ENCODE data around the gene ARHGEF40.
"Not testable (repeated sequence)": the region's sequence is repeated elsewhere in the genome, so short reads cannot be mapped to it uniquely, and the experiment has no call there.

DNA sequence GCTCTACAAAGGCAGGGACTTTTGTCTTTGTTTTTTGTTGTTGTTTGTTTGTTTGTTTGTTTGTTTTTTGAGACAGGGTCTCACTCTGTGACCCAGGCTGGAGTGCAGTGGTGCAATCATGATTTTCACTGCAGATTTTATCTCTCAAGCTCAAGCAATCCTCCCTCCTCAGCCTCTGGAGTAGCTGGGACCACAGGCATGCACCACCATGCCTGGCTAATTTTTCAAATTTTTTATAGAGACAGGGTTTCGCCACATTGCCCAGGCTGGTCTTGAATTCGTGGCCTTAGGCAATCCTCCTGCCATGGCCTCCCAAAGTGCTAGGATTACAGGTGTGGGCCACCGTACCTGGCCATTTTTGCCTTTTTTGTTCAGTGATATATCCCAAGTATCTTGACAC, 29.2 kb upstream of the ARHGEF40 start:
- not testable (repeated sequence) for TF ChIP-seq SMC3 (IDR thresholded peaks at IDR 0.05); POLR2A (IDR thresholded peaks at IDR 0.05; ENCODE audit: low read length); FOSL2 (IDR thresholded peaks at IDR 0.05); FOSL2 (CRISPR knock-in tag; IDR thresholded peaks at IDR 0.05); EP300 (IDR thresholded peaks at IDR 0.05); CEBPB (IDR thresholded peaks at IDR 0.05); RAD21 (conservative IDR thresholded peaks at IDR 0.05 in 1 of 2, IDR thresholded peaks at IDR 0.05 in 1 of 2); MYC (IDR thresholded peaks at IDR 0.05; ENCODE audit: borderline replicate concordance, low read length); MAFK (IDR thresholded peaks at IDR 0.05; ENCODE audit: partially characterized antibody)
- TF ChIP-seq, protein P1, sequence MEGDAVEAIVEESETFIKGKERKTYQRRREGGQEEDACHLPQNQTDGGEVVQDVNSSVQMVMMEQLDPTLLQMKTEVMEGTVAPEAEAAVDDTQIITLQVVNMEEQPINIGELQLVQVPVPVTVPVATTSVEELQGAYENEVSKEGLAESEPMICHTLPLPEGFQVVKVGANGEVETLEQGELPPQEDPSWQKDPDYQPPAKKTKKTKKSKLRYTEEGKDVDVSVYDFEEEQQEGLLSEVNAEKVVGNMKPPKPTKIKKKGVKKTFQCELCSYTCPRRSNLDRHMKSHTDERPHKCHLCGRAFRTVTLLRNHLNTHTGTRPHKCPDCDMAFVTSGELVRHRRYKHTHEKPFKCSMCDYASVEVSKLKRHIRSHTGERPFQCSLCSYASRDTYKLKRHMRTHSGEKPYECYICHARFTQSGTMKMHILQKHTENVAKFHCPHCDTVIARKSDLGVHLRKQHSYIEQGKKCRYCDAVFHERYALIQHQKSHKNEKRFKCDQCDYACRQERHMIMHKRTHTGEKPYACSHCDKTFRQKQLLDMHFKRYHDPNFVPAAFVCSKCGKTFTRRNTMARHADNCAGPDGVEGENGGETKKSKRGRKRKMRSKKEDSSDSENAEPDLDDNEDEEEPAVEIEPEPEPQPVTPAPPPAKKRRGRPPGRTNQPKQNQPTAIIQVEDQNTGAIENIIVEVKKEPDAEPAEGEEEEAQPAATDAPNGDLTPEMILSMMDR (IDR thresholded peaks at IDR 0.05), result not testable (repeated sequence)
- TF ChIP-seq, protein P2, sequence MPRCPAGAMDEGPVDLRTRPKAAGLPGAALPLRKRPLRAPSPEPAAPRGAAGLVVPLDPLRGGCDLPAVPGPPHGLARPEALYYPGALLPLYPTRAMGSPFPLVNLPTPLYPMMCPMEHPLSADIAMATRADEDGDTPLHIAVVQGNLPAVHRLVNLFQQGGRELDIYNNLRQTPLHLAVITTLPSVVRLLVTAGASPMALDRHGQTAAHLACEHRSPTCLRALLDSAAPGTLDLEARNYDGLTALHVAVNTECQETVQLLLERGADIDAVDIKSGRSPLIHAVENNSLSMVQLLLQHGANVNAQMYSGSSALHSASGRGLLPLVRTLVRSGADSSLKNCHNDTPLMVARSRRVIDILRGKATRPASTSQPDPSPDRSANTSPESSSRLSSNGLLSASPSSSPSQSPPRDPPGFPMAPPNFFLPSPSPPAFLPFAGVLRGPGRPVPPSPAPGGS (IDR thresholded peaks at IDR 0.05), result not testable (repeated sequence)

All from A549 (cell line).